Measurements from ENCODE around the gene FOXJ3. TPM values are rescaled to one million over a fixed set of nuclear protein-coding genes. Genes with fewer than 3 reads are reported as not detected.

FOXJ3 gene
- total RNA-seq, 4 donors from 2014 or later: 34.5 to 40.0 (median 36.1) TPM

GRCh38 chr1:42162181-42162580, 172.9 kb downstream of the FOXJ3 start:
- no peak overlapping the region for H3K4me3 ChIP-seq
- TF ChIP-seq POLR2AphosphoS5 (IDR thresholded peaks at IDR 0.05) (no peak), CTCF (IDR thresholded peaks at IDR 0.05) (no peak)
- H3K36me3 ChIP-seq: no peaks in the 10 kb centered on the region
- peaks cover 0 to 20% (median 8%) of the 10 kb centered on the region in 4 donors for H3K9me3 ChIP-seq
- 93% methylated on average over 4 of the region's 5 CpGs for WGBS
- peaks cover 0 to 28% (median 0%) of the 10 kb centered on the region in 4 donors for H3K27me3 ChIP-seq
- intact Hi-C loops (cut with DNase I): no loop called here
- DNase-seq (ENCODE audit: extremely low spot score): no peak
- H3K4me1 ChIP-seq: peaks cover 9 to 16% (median 11%) of the 10 kb centered on the region in 4 donors
- no peak overlapping the region for H3K27ac ChIP-seq (replicated peaks in 1 of 4)

GRCh38 chr1:42158189-42158588, 176.8 kb downstream of the FOXJ3 start:
- H3K4me1 ChIP-seq: no peaks in the 10 kb centered on the region
- H3K9me3 ChIP-seq: peaks cover 0 to 20% (median 8%) of the 10 kb centered on the region in 4 donors
- peaks cover 0 to 14% (median 0%) of the 10 kb centered on the region in 4 donors for H3K27me3 ChIP-seq
- no peak for DNase-seq (ENCODE audit: extremely low spot score)
- H3K4me3 ChIP-seq: no peak overlapping the region
- no peak for TF ChIP-seq POLR2A (IDR thresholded peaks at IDR 0.05; ENCODE audit: low read depth)
- no peak for TF ChIP-seq CTCF (IDR thresholded peaks at IDR 0.05)
- no peak for TF ChIP-seq POLR2AphosphoS5 (IDR thresholded peaks at IDR 0.05)
- no peak for TF ChIP-seq EP300 (IDR thresholded peaks at IDR 0.05)
- intact Hi-C loops (cut with DNase I): no loop called here
- 66% methylated on average over 2 of the region's 2 CpGs for WGBS
- no peak overlapping the region for H3K27ac ChIP-seq (replicated peaks in 1 of 4)
- H3K36me3 ChIP-seq: no peaks in the 10 kb centered on the region

- peaks cover 0 to 12% (median 0%) of the 10 kb centered on the region in 4 donors for H3K27me3 ChIP-seq
- no peak overlapping the region for H3K27ac ChIP-seq (replicated peaks in 1 of 4)
- no peak for DNase-seq (ENCODE audit: extremely low spot score)
- no peaks in the 10 kb centered on the region for H3K36me3 ChIP-seq
- H3K4me3 ChIP-seq: no peak overlapping the region
- peaks cover 0 to 20% (median 8%) of the 10 kb centered on the region in 4 donors for H3K9me3 ChIP-seq
- intact Hi-C loops (cut with DNase I): no loop called here
- no peak for TF ChIP-seq CTCF (IDR thresholded peaks at IDR 0.05)
- TF ChIP-seq POLR2A (IDR thresholded peaks at IDR 0.05; ENCODE audit: low read depth): no peak
- no peak for TF ChIP-seq EP300 (IDR thresholded peaks at IDR 0.05)
- no peak for TF ChIP-seq POLR2AphosphoS5 (IDR thresholded peaks at IDR 0.05)
- H3K4me1 ChIP-seq: no peaks in the 10 kb centered on the region
- 62% methylated on average over 7 of the region's 7 CpGs for WGBS
These were observed 177.4 kb downstream of the FOXJ3 start for GRCh38 chr1:42157667-42158066.

- peaks cover 0 to 8% (median under 1%) of the 10 kb centered on the region in 4 donors for H3K9me3 ChIP-seq
- intact Hi-C loops (cut with DNase I): no loop called here
- 92% methylated on average over 12 of the region's 12 CpGs for WGBS
- H3K36me3 ChIP-seq: no peaks in the 10 kb centered on the region
- TF ChIP-seq POLR2AphosphoS5 (IDR thresholded peaks at IDR 0.05): no peak
- no peak for TF ChIP-seq EP300 (IDR thresholded peaks at IDR 0.05)
- TF ChIP-seq POLR2A (IDR thresholded peaks at IDR 0.05; ENCODE audit: low read depth): no peak
- TF ChIP-seq CTCF (IDR thresholded peaks at IDR 0.05): no peak
- H3K27ac ChIP-seq (replicated peaks in 1 of 4): no peak overlapping the region
- H3K27me3 ChIP-seq: peaks cover 0 to 11% (median 0%) of the 10 kb centered on the region in 4 donors
- no peaks in the 10 kb centered on the region for H3K4me1 ChIP-seq
- H3K4me3 ChIP-seq: no peak overlapping the region
- no peak for DNase-seq (ENCODE audit: extremely low spot score)
These were observed 179.7 kb downstream of the FOXJ3 start for GRCh38 chr1:42155362-42155761.

GRCh38 chr1:42154685-42155084, 180.3 kb downstream of the FOXJ3 start:
- 90% methylated on average over 13 of the region's 13 CpGs for WGBS
- TF ChIP-seq CTCF (IDR thresholded peaks at IDR 0.05): no peak
- no peak for TF ChIP-seq POLR2AphosphoS5 (IDR thresholded peaks at IDR 0.05)
- TF ChIP-seq EP300 (IDR thresholded peaks at IDR 0.05): no peak
- no peak for TF ChIP-seq POLR2A (IDR thresholded peaks at IDR 0.05; ENCODE audit: low read depth)
- DNase-seq (ENCODE audit: extremely low spot score): no peak

More at GRCh38 chr1:42154685-42155084, 180.3 kb downstream of the FOXJ3 start:
- H3K27ac ChIP-seq (replicated peaks in 1 of 4): no peak overlapping the region
- peaks cover 0 to 5% (median 0%) of the 10 kb centered on the region in 4 donors for H3K9me3 ChIP-seq
- intact Hi-C loops (cut with DNase I): no loop called here
- no peaks in the 10 kb centered on the region for H3K4me1 ChIP-seq
- H3K27me3 ChIP-seq: peaks cover 0 to 11% (median 0%) of the 10 kb centered on the region in 4 donors
- no peak overlapping the region for H3K4me3 ChIP-seq
- H3K36me3 ChIP-seq: no peaks in the 10 kb centered on the region

Measured in esophagus muscularis mucosa (tissue), 4 donors.